NCI-H526 (cell line): ENCODE results near the gene POR.
A peak's percentile ranks its signal among the peaks of the same experiment; 100 is the strongest.

Experiments used
- DNase-seq, 2 experiments: peaks; one replicate each; lab custom pipeline; 2025; lab: John Stamatoyannopoulos, UW

Gene POR

DNA sequence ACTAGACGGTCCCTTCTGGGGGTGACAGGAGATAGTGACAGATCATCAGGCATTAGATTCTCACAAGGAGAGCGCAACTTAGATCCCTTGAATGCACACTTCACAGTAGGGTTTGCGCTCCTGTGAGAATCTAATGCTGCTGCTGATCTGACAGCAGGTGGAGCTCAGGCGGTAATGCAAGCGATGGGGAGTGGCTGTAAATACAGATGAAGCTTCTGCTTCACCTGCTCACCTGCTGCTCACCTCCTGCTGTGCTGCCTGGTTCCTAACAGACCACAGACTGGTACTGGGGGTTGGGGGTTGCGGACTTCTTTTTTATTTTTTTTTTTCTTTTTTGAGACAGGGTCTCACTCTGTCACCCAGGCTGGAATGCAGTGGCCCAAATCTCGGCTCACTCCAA, 114.7 kb downstream of the POR start:
- peak in 1 of 2 experiments; percentile 51 for DNase-seq

GRCh38 chr7:76031964-76032363, 117.0 kb downstream of the POR start:
- no peak for DNase-seq
